ENCODE measurements around the gene PHLPP1.

DNA sequence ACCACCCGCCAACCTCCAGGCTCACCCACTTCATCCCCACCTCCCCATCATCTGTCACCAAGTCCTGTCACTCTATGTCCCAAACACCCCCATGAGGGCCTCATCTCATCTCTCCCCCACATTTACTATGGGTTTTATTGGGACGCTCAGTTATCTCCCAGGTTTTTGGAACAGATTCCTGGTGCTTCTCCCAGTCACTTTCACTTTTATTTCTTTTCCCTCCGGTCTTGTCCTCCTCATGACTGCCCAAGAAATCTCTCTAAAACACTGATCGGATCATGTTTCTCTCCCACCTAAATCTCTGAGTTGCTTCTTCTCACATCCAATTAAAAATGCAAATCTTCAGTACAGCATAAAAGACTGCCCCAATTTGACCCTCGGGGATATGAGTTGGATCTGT, 273.1 kb downstream of the PHLPP1 start:
- TF ChIP-seq, protein P1, sequence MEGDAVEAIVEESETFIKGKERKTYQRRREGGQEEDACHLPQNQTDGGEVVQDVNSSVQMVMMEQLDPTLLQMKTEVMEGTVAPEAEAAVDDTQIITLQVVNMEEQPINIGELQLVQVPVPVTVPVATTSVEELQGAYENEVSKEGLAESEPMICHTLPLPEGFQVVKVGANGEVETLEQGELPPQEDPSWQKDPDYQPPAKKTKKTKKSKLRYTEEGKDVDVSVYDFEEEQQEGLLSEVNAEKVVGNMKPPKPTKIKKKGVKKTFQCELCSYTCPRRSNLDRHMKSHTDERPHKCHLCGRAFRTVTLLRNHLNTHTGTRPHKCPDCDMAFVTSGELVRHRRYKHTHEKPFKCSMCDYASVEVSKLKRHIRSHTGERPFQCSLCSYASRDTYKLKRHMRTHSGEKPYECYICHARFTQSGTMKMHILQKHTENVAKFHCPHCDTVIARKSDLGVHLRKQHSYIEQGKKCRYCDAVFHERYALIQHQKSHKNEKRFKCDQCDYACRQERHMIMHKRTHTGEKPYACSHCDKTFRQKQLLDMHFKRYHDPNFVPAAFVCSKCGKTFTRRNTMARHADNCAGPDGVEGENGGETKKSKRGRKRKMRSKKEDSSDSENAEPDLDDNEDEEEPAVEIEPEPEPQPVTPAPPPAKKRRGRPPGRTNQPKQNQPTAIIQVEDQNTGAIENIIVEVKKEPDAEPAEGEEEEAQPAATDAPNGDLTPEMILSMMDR (IDR thresholded peaks at IDR 0.05): no peak
- no peak for TF ChIP-seq POLR2A (IDR thresholded peaks at IDR 0.05)
